UCSD-AML1 (cell line): ENCODE measurements around the gene MTHFR.

Source experiments
- DNase-seq: peaks from one replicate; lab custom pipeline; 2025; ENCODE audit not compliant: unreplicated experiment; lab: John Stamatoyannopoulos, UW

MTHFR gene

DNA sequence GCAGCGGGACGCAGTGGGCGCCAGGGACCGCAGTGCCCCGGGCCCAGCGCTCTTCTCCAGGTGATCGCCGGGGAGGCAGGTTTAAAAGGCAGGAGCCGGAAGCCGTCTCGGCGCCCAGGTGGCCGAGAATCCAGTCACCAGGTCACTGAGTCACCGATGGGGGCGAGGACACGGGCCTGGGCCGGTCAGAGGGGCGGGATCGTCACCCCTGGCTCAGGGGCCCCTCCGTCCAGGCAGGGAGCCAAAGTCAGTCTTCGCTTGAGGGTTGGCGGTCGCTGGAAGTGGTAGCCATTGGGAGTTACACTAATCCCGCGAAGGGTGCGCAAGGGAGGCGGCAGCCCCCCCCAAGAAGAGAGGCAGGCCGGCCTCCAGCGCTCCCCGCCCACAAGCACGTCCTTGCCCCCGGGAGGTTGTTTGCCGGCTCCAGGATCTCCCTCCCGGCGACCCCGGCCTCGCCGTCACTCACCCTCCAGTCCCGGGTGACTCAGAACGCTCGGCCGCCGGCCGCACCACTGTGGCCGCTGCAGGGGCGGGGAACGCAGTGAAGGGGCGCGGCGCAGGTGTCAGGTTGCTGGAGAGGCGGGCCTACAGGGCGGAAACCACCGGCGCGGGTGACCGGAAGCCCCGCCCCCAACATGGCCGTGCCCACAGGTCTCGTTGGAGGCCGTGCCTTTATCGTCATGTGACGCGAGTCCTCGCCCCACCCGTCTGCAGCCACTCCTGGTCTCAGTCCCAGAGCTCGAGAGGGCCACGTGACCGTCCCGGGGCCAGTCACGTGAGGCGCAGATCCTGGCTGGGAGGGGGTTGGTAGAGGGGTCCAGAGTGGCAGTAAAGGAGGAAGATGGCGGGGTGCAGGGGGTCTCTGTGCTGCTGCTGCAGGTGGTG lies at the start of gene MTHFR, which contains the start of gene CLCN6:
Gene MTHFR, minus strand, starts transcription at position 543 of the 885 bp plus-strand sequence. CDS start 2,848 bp downstream, outside the sequence.
Gene CLCN6, plus strand, starts transcription at position 770 of the 885 bp plus-strand sequence. Its CDS starts 72 bp downstream, at position 842.
- DNase-seq: peak; percentile 99

DNA sequence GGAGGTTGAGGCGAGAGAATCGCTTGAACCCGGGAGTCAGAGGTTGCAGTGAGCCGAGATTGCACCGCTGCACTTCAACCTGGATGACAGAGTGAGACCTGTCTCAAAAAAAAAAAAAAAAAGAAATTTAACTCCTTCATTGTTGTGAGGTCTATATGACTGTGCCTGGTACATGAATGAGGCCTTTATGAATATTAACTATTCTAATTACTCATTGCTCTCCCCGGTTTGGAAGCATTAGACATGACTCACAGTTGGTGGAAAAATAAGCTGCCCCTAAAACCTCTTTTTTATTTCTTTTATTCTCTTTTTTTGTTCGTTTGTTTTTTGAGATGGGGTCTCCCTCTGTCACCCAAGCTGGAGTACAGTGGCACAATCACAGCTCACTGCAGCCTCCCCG lies 49.7 kb upstream of the MTHFR start:
- DNase-seq: no peak

- DNase-seq: no peak
Observed at GRCh38 chr1:11854519-11854918, 48.8 kb upstream of the MTHFR start.

- DNase-seq: no peak
Observed at GRCh38 chr1:11851180-11851579, 45.4 kb upstream of the MTHFR start.

GRCh38 chr1:11850156-11850555 lies 44.4 kb upstream of the MTHFR start:
- DNase-seq: no peak

- DNase-seq: no peak
Observed at GRCh38 chr1:11848373-11848700, 42.6 kb upstream of the MTHFR start.

- DNase-seq: no peak
Observed at GRCh38 chr1:11847667-11848372, 42.1 kb upstream of the MTHFR start, which contains the start of gene NPPA. Gene NPPA (minus strand): TSS chr1:11847783. CDS start chr1:11847684, 99 bp downstream.

- DNase-seq: no peak
Observed at GRCh38 chr1:11845641-11846335, 40.0 kb upstream of the MTHFR start.

DNA sequence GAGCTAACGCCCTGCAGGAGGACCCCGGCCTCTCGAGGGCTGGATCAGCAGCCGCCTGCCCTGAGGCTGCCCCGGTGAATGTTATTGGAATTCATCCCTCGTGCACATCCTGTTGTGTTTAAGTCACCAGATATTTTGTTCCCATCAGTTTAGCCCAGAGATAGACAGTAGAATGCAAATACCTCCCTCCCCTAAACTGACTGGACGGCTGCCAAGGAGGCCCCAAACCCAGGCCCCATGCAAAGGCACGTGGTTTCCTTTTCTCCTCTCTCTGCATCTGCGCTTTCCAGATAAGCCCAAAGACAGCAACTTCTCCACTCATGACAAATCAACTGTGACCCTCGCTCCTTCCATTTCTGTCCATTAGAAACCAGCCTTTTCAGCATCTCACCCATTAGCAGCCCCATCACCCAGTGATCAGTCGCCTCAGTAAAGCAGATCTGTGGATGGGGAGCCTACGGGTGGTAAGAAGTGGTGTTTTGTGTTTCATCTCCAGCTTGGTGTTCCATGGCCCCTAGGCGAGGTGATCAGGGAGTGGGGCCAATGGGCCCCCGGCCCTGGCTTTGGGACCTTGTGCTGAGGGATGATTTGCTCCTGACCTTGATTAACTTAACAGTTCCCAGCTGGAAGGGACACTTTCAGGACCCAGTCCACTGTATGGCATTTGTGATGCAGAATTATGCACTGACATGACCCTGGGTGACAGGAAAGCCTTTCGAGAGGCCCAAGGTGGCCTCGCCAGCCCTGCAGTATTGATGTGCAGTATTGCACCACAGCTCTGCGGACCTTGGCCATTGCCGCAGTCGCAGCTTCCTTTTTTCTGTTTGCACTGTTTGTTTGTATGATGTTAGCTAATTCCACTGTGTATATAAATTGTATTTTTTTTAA lies 36.6 kb upstream of the MTHFR start:
- peak; percentile 78 for DNase-seq

GRCh38 chr1:11841245-11842153 lies 35.7 kb upstream of the MTHFR start:
- DNase-seq: no peak

DNA sequence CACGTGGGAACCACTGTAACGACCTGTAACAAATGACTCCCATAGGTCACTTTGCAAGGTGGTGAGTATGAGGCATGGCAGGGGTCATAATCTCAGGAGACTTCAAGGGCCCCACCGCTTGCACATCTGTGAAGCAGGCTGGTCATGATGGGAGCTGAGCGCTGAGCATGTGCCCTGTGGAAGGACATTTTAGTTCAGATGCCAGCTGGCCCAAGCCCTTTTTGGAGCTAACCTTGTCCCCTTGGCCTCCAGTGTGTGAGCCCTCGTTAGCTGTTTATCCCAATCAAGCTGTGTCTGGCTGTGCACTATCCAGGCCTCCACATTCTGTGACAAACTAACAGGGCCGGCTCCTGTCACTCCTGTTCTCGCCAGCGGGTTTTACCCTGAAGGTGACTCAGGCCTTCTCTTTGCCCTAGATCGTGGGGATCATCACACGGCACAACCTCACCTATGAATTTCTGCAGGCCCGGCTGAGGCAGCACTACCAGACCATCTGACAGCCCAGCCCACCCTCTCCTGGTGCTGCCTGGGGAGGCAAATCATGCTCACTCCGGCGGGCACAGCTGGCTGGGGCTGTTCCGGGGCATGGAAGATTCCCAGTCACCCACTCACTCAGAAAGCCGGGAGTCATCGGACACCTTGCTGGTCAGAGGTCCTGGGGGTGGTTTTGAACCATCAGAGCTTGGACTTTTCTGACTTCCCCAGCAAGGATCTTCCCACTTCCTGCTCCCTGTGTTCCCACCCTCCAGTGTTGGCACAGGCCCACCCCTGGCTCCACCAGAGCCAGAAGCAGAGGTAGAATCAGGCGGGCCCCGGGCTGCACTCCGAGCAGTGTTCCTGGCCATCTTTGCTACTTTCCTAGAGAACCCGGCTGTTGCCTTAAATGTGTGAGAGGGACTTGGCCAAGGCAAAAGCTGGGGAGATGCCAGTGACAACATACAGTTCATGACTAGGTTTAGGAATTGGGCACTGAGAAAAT lies 34.3 kb upstream of the MTHFR start:
- DNase-seq: no peak

DNA sequence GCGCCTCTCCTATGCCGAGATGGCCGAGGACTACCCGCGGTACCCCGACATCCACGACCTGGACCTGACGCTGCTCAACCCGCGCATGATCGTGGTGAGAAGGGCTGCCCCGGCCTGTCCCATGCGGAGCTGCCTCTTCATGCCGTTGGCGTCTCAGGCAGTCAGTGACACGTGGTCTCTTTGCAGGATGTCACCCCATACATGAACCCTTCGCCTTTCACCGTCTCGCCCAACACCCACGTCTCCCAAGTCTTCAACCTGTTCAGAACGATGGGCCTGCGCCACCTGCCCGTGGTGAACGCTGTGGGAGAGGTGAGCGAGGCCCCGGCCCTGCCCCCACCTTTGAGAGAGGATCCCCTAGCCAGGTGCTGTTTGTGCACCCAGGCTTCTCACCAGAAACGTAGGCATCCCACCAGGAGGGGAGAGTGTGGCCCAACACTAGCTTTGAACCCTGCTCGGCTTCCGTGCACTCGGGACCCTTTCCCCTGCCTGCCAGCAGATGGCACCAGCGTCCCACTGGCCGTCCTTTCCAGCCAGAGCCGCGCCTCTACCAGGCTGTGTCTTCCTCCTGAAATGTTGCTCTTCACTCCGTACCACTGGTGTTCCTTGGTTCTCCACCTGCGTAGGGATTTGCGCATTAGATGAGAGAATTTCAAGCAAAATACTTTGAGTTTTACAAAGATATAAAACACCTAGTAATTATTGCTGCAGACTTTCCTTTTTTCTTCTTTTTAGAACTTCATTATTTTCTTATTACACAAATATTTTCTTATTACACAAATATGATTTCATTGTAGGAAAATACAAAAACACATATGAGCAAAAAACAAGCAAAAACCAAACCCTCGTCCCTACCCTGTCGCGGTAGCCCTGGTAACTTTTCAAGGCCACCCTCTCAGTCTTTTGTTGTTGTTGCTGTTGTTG lies 32.8 kb upstream of the MTHFR start:
- DNase-seq: peak; percentile 56

DNA sequence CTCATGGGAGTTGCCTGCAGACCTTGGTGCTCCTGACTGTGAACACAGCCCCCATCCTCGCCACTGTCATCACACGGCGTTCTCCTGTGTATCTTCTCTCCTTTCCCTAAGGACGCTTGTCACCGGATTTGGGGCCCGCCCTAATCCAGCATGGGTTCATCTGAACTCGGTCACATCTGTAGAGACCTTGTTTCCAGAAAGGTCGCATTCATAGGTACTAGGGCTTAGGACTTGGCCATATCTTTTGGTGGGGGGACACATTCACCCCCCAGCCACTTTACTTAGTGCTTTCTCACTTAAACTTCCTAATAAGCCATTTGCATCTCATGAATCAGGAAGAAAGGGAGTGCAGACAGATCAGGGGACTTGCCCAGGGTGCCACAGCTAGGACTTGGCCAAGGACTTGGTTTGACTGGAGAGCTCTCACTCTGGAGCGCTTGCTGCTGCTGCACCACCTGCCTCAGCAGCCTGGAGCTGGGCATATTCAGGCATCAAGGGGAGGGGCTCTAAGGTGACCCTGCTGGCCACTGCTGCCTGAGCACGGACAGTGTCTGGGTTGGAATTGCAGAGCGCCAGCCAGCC lies 32.1 kb upstream of the MTHFR start:
- DNase-seq: no peak

DNA sequence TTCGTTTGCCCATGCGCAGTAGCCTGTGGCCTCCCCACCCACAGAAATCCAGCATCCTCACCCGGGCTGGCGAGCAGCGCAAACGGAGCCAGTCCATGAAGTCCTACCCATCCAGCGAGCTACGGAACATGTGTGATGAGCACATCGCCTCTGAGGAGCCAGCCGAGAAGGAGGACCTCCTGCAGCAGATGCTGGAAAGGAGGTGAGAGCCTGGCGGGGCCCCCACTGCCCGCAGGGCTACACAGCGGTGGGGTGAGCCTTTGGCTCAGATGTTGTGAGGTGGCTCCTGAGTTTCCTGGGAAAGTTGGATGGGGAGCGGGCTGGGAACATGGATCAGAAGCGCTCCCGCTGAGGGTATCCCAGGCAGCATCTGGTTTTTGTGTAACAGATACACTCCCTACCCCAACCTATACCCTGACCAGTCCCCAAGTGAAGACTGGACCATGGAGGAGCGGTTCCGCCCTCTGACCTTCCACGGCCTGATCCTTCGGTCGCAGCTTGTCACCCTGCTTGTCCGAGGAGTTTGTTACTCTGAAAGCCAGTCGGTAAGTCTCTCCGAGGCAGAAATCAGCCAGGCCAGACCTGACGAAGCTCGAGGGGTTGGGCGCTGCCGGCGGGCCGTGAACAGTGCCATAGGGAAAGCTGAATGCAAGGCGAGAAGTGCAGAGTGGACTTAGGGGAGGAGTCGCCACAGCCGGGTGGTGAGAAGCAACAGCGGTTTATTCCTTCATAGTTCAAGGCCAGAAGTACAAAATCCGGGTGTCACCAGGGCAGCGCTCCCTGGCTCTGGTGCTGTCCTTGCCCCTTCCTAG lies 31.4 kb upstream of the MTHFR start:
- DNase-seq: no peak

- no peak for DNase-seq
Observed at GRCh38 chr1:11835441-11836225, 29.9 kb upstream of the MTHFR start.
